ENCODE data around the gene ALAD.
"Not testable (repeated sequence)": the region's sequence is repeated elsewhere in the genome, so short reads cannot be mapped to it uniquely, and the experiment has no call there.

The ALAD gene

DNA sequence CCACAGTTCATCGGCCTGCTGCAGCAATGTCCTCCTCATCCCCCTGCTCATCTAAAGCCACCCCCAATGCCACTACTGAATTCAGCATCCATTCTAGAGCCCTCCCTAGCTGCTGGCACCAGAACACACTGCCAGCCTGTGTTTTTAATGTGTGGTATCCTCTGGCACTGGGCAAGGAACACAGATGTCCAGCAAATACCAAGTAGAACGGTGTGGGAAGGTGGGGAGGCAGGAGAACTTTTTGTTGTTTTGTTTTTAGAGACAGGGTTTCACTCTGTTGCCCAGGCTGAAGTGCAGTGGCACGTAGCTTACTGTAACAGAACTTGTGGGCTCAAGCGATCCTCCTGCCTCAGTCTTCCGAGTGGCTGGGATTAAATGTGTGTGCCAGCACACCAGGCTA, 29.0 kb downstream of the ALAD start:
- no peak for DNase-seq

DNA sequence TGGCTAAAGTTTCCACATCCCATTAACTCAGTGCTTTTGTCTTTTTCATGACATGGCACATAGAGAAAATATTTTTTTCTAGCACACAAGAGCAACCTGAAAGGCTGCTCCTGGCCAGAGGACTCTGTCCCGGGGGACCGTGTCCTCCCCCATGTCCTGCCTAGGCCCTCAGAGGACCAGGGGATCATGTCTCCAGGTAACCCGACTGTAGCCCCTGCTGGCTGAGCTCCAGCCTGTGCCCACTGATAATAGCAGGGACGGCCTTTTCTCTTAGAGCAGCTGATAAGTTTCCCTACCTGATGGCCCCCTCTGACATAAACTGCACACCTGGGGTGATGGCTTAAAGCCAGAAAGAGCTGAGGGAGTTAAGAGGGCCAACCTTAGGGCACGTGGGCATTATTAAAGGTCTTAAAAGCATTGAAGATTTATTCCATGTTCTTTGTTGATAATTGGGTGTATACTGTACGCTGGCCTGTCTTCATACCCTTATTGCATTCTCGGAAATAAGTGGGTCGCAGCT, 30.2 kb downstream of the ALAD start:
- DNase-seq = no peak

DNA sequence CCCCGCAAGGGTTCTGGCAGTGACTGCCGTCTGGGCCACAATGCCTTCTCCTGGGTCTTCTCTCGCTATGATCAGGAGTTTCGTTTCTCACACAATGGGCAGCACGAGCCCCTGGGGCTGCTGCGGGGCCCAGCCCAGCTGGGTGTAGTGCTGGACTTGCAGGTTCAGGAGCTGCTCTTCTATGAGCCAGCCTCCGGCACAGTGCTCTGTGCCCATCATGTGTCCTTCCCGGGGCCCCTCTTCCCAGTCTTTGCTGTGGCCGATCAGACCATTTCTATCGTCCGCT, 31.3 kb downstream of the ALAD start:
- DNase-seq = no peak

DNA sequence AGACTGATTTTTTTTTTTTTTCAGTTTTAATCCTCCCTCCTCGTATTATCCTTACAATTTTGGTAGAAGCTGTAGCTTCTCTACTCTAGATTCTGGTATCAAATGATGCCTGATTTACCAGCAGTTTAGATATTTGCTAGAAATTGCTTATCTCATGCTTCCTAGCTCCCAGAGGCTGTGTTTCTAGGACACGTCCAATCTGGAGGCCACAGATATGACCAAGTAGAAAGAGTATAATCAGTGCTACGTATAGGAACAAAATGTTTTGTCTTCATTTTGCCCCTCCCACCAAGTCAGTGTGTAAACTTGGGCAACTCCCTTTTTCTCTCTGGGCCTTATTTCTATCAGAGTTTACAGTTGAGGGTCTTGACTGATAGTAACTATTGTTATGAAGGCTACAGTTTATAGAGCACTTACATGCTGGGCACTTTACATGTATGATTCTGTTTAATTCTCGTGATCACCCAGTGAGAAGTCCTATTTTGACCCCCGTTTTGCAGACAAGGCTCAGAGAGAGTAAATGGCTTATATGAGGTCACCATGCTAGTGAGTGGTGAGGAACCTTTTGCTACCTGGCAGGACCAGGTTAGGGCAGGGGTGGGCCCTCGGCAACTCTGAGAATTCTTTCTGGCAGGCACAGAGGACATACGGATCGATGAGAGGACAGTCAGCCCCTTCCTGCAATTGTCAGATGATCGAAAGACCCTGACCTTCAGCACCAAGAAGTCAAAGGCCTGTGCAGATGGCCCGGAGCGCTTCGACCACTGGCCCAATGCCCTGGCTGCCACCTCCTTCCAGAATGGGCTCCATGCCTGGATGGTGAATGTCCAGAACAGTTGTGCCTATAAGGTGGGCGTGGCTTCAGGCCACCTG, 31.9 kb downstream of the ALAD start:
- no peak for DNase-seq

DNA sequence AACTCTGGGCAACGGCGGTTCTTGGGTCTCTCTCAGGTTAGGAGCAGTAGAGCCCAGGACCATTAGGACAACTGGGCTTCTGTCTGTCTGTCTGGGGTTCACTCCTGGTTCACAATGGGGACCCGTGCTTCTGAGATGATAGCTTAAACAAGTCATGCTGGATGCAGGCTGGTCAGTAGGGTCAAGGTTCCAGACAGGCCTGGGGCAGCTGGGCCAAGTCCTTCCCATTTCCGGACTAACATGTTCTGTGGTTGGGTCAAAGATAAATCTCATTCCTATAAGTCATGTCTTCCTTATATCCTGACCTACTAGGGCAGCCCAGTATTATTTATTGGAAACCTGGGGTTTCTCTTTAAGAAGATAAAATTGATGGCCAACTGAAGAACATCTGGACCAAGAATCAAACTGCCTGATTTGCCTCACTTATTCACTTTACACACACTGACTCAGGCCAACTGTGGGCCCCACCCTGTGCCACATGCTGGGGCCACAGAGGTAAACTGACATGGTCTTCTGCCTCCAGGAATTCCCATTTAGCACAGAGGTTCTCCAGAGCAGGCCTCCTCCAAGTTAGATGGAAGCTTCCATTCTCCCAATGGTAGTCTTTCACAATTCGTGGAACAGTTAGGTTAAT, 32.6 kb downstream of the ALAD start:
- DNase-seq = no peak

DNA sequence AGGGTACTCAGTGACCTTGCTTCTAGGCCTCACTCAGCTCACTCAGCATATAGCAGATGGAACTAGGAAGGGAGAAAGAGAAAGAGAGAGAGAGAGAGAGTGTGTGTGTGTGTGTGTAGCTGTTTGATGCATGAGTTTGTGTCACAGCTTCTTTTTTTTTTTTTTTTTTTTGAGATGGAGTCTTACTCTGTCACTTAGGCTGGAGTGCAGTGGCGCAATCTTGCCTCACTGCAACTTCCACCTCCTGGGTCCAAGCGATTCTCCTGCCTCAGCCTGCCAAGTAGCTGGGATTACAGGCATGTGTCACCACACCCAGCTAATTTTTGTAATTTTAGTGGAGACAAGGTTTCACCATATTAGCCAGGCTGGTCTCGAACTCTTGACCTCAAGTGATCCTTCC, 35.4 kb downstream of the ALAD start:
- DNase-seq = not testable (repeated sequence)

DNA sequence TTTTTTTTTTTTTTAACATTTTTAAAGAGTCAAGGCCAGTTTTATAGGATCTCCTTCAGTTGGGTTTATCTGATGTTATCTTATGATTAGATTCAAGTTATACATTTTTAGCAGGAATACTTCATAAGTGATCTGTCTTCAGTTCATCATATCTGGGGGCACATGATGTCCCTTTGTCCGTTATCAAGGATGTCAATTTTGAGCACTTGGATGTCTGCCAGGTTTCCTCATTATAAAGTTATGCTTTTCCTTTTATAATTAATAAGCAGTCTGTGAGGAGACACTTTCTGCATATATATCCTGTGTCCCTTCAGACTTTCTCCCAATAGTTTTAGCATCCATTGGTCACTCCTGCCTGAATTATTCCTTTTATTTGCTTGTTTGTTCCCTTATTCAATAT, 36.1 kb downstream of the ALAD start:
- DNase-seq = no peak

DNA sequence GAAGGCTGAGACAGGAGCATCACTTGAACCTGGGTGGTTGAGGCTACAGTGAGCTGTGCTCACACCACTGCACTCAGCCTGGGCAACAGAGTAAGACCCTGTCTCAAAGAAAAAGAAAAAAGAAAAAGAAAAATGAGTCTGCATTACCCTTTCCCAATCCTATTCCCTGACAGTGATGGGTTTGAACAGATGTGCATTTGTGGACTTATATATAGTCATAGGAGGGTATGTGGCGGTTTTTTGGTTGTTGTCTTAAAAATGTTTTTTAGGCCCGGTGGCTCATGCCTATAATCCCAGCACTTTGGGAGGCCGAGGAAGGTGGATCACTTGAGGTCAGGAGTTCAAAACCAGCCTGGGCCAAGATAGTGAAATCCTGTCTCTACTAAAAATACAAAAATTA, 37.7 kb downstream of the ALAD start:
- DNase-seq = no peak

DNA sequence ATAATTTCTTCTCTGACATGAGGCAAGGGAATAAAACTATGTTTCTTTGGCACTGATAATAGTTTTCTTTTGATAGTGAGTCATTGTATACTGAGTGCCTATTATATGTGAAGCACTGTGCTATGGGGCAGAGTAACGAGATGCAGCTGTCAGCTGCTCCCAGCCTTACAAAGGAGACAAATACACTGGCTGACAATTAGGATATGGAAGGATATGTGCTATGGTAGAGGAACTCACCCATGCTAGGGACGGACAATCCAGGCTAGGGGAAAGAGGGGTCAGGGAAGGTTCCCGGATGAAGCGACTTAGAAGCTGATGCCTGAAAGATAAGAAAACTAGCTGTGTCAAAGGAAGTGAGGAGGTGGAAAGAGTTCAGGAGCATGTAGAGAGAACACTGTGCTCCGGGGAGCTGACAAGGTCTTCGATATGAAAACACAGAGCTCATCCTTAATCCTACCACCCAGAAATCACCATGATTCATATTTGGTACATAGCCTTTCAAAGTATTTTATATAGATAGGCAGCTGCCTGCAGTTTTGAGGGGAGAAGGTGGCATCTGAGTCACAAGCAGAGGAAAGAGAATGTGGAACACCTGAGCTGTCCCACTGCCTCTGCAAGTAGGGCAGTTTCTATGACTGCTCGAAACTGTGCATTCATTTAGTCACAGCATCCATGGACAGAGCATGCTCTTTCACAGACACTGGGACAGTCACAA, 39.6 kb downstream of the ALAD start:
- peak; percentile 59 for DNase-seq

DNA sequence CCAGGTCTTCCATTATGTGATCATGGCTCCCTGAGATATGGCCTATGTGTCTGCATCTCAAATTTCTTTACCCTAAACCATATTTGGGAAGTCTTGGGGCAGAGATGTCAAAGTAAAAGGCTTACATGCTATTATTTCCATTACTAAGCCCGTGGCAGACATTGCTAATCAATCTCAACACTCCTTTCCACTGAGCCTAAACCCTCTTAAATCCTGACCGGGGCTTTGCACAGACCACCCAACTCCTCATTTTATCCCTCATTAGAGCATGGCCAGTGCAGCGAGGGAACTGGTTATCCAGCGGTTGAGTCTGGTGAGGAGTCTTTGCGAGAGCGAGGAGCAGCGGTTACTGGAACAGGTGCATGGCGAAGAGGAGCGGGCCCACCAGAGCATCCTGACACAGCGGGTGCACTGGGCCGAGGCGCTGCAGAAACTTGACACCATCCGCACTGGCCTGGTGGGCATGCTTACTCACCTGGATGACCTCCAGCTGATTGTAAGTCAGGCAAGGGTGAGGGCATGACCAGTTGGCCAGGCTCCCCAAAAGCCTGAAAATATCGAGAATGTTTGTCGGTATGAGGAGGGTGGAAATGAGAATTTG, 40.7 kb downstream of the ALAD start:
- no peak for DNase-seq

DNA sequence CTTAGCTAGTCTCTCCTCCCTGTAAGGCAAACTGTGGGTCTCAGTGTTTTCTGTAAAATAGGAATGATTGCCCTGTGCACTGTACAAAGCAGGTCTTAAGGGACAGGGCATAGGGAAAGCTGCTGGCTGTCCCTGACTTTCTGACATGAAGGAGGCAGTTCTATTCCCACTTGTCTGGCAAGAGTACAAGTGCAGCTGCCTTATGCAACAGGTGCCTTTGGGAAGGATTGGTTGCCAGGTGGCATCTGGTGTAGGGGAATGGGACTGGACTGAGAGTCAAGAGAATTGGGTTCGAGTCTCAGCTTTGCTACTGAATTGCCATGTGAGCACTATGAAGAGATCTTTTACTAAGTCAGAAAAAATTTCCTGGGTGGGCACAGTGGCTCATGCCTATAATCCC, 41.7 kb downstream of the ALAD start:
- no peak for DNase-seq

DNA sequence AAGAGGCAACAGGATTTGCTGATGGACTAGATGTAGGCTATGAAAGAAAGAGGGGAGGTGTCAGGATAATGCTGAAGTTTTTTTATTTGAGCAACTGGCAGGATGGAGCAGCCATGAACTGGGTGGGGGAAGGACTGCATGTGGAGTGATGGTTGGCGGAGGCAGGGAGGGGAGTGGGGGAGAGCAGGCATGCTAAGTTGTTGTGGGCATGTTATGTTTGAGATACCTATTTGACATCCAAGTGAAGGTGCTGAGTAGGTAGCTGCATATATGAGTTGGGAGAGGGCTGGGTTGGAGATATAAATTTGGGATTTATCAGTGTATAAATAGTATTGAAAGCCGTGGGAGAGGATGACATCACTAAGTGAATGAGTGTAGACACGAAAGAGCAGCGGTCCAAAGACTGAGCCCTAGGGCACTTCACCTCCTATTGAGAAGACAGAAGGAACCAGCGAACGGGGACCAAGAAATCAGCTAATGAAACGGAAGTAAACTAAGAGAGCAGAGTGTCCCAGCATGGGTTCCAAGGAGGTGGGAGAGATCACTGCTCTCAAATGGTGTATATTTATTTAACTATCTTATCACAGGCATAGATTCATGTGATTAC, 44.3 kb downstream of the ALAD start:
- DNase-seq = no peak

DNA sequence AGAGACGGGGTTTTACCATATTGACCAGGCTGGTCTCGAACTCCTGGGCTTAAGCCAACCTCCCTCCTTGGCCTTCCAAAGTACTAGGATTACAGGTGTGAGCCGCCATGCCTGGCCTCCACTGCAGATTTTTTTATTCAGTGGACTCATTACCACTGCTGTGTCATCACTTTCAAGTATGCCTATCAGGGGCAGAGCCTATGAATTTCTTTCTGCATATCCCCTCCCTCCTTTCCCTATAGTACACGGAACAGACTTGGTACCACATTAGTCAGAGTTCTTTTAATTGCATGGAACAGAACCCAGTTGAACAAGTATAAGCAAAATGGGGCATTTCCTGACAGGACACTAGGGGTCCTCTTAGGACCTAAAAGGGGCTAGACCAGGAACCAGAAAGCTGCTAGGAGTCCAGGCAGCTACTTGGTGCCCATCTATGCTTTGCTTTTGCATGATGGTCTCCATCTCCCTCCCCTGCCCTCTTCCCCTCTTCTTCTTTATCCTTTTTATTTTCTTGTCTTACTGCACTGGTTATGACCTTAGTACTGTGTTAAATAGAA, 46.0 kb downstream of the ALAD start:
- DNase-seq = no peak

DNA sequence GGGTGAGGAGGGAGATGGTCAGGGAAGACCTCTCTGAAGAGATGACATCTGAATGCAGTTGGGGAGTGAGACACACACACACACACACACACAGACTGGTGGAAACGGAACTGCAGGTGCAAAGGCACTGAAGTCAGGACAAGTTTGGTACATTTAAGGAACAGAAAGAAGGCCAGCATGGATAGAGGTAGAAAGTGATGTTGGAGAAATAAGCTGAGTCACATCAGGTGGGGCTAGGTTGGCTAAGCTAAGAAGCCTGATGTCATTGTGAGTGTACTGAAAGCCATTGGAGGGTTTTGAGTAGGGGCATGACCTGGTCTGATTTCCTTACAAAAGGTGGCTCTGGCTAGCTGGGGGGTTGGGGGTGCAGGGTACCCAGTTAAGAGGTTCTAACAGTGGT, 48.7 kb downstream of the ALAD start:
- no peak for DNase-seq

DNA sequence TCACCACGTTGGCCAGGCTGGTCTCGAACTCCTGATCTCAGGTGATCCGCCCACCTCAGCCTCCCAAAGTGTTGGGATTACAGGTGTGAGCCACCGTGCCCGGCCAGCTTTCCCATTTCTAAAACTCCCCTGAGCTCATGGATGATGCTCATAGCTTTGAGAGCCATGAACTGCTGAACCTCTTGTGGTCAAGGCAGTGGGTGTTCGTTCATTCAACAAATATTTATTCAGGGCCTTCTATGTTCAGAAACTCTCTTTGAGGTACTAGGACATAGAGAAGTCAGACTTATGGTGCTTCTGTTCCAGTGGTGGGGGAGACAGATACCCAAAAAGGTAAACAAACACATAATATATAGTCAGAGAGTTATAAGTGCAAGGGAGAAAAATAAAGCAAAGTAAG, 49.1 kb downstream of the ALAD start:
- no peak for DNase-seq

DNA sequence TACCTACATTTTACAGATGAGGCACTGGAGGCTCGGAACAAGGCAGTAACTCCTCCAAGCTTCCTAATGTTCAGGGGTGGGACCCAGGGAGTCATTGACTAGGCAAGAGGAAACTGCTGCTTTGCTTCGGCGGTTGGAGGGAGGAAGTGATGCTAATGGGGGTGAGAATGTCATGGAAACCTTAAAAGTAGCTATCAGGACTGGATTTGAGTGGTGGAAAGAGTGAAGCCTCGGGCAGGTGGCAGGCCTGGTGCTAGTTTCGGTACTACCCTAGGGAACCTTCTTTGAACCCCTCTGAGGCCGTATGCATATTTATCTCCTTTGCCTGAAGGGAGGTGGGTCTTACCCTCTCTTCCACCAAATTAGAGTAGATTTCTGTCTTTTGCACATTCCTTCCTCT, 50.1 kb downstream of the ALAD start:
- peak; percentile 70 for DNase-seq

DNA sequence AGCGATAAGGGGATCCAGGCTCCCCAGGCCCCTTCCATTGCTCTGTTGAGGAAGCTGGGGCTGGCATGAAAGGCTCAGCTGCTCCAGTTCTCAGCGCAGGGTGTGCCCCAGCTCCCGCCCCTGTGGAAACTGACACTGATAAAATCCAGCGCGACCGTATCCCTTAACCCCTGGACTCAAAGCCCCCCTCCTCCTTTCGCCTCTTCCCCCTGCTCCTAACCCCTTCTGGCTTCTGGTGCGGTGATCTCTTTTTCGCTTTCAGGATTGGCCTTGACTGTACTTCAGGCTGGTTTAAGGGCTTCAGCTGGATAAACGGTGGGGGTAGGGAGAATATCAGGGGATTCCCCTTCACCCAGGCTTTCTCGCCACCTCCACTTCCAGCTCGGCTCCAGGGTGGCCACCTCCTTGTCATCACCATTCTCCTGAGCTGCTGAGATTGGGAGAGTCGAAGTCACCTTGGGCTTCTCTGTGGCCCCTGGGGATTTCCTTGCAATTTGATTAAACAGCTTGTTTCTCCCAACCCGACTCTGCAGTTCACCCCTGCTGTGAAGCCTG, 50.9 kb downstream of the ALAD start:
- DNase-seq = peak; percentile 42

DNA sequence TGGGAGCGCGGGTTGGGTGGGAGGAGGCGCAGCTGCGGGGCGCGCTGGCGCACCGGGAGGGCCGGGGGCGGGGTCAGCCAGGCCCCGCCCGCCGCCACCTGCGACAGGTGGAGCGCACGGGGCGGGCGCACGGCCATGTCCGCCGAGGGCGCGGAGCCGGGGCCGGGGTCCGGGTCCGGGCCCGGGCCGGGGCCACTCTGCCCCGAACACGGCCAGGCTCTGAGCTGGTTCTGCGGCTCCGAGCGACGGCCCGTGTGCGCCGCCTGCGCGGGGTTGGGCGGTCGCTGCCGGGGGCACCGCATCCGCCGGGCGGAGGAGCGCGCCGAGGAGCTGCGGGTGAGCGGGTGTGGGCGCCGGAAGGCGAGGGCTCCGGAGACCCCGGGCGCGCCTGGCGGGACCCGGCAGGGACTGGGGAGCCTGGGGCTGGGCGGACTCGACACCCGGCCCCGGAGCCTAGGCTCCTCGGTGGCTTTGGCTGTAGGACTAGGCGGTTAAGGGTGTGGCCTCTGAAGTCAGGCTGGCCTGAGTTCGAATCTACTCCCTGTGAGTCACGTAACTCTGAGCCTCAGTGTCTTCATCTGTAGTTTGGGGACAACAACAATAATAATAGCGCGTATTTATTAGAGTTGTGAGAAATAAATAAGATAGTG, 51.5 kb downstream of the ALAD start, which contains the start of gene BSPRY:
TSS of gene BSPRY (plus strand) at position 97 of the 650 bp plus-strand sequence. CDS start at position 136, 39 bp downstream.
- peak; percentile 46 for DNase-seq

DNA sequence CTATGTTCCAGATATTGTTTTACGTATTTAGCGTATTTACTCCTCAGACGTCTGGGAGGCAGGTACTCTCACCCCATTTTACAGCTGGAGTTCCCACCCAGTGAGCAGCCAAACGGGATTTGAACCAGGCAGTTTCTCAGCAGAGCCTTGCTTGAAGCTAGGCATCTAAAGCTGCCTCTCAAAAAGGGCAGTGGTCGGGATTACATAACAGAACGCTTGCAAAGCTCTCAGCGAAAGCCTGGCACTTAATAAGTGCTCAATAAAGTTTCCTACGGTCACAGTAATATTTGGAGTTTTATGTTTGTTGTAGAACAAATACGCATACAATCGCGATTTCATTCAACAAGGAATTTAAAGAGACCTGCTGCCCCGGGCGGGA, 52.0 kb downstream of the ALAD start:
- DNase-seq = no peak

DNA sequence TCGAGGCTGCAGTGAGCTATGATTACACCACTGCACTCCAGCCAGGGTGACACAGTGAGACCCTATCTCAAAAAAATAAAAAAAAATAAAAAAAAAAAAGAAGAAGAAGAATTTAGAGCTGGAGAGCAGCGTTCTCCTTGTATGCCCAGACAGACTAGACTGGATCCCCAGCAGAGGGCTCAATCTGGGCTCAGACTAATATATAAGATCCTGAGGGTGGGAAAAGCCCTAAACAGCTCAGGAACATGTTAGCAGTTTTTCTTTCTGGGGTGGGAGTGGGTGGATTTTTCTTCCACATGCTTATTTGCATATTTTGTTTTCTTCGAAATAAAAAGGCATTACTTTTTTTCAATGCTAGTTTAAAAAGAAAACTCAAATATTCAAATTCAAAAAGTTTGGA, 52.6 kb downstream of the ALAD start:
- DNase-seq = no peak

DNA sequence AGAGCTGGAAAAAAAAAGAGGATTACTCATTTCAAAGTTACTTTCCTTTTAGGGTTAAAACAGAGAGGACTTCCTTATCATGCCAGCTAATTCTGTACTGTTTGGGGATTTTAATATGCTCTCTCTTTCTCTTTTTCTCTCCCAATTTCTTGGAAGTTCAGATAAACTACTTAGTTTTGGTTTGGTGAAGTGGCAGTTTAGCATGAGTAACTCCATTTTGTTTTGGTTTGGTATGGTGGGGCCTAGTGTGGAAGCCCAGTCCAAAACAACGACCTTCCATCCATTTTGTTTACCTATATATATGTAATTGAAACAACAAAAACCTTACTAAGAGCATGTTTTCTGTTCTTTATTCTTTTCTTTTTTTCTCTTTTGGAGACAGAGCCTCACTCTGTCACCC, 55.4 kb downstream of the ALAD start:
- DNase-seq = no peak

DNA sequence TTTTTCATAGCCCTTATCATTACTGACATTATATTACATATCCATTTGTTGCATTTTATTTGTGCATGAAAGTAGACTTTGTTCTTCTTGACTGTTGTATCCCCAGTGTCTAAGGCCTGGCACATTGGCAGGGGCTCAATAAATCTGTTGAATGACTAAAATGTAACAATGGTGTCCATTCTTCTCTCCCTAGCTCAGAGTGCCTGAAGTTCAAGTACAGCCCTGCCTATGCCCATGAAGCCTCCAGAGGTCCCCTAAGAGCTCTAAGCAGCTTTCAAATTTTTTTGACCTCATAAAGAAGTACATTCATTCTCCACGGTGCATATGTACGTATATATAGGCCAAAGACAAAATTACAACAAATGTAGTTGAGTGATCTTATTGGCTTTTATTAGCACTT, 55.9 kb downstream of the ALAD start:
- DNase-seq = no peak

Measured in stimulated activated CD4-positive, alpha-beta T cell treated with anti-CD3 and anti-CD28 coated beads, Interleukin-15, amount 100 ng/mL, for 24 hours (primary cell).